ENCODE data around the gene CABP2. TPM values are rescaled to one million over a fixed set of nuclear protein-coding genes. Genes with fewer than 3 reads are reported as not detected.
"Not testable (repeated sequence)": the region's sequence is repeated elsewhere in the genome, so short reads cannot be mapped to it uniquely, and the experiment has no call there.

Gene CABP2
- total RNA-seq, 5 donors from 2014 or later (not counting 1 experiment from before 2014, with no cell fraction given) = not detected

- H3K4me1 Mint-ChIP-seq; H3K27me3 ChIP-seq (replicated peaks in 1 of 2; ENCODE audit: control insufficient read depth in 2 of 2, extremely low read depth in 1 of 2, insufficient read depth in 2 of 2, low read length in 1 of 2); POLR2A ChIA-PET; H3K4me1 ChIP-seq (ENCODE audit: control insufficient read depth in 1 of 2, extremely low read depth in 1 of 2, insufficient read depth in 2 of 2, low read length in 2 of 2); H3K27me3 Mint-ChIP-seq; CTCF ChIA-PET; ATAC-seq (replicated peaks in 1 of 4); H3K9me3 Mint-ChIP-seq; H3K27ac Mint-ChIP-seq; H3K4me3 ChIP-seq (ENCODE audit: control insufficient read depth in 1 of 2, extremely low read depth in 1 of 2, low read length in 1 of 2); H3K9me3 ChIP-seq; H3K36me3 ChIP-seq (ENCODE audit: control insufficient read depth in 2 of 2, extremely low read depth in 1 of 2, insufficient read depth in 1 of 2, low read length in 1 of 2); H3K4me3 Mint-ChIP-seq; H3K36me3 Mint-ChIP-seq; DNase-seq; H3K27ac ChIP-seq (ENCODE audit: low read length): not testable (repeated sequence)
- 87% methylated on average over 10 of the region's 10 CpGs for WGBS (ENCODE audit: insufficient coverage)
Observed at GRCh38 chr11:67476692-67477091, 46.6 kb downstream of the CABP2 start.

GRCh38 chr11:67472882-67473281 is 50.4 kb downstream of the CABP2 start:
- ChIA-PET CTCF (no interaction called here), POLR2A (no interaction called here)
- DNase-seq (no peak), ATAC-seq (replicated peaks in 1 of 4) (no peak)
- no peak overlapping the region for H3K4me3 Mint-ChIP-seq
- H3K9me3 Mint-ChIP-seq = no peaks in the 10 kb centered on the region
- H3K4me1 ChIP-seq (ENCODE audit: control insufficient read depth in 1 of 2, extremely low read depth in 1 of 2, insufficient read depth in 2 of 2, low read length in 2 of 2) = peaks cover 6 to 17% of the 10 kb centered on the region in 2 experiments
- H3K36me3 Mint-ChIP-seq = no peaks in the 10 kb centered on the region
- no peak overlapping the region for H3K27ac Mint-ChIP-seq
- H3K36me3 ChIP-seq (ENCODE audit: control insufficient read depth in 2 of 2, extremely low read depth in 1 of 2, insufficient read depth in 1 of 2, low read length in 1 of 2) = no peaks in the 10 kb centered on the region
- H3K4me3 ChIP-seq (ENCODE audit: control insufficient read depth in 1 of 2, extremely low read depth in 1 of 2, low read length in 1 of 2) = no peak overlapping the region
- H3K27ac ChIP-seq (ENCODE audit: low read length) = no peak overlapping the region
- 88% methylated on average over 4 of the region's 7 CpGs for WGBS (ENCODE audit: insufficient coverage)
- H3K4me1 Mint-ChIP-seq = peaks cover 8 to 14% (median 9%) of the 10 kb centered on the region in 3 donors
- no peaks in the 10 kb centered on the region for H3K27me3 Mint-ChIP-seq
- H3K9me3 ChIP-seq = no peaks in the 10 kb centered on the region
- no peaks in the 10 kb centered on the region for H3K27me3 ChIP-seq (replicated peaks in 1 of 2; ENCODE audit: control insufficient read depth in 2 of 2, extremely low read depth in 1 of 2, insufficient read depth in 2 of 2, low read length in 1 of 2)

DNA sequence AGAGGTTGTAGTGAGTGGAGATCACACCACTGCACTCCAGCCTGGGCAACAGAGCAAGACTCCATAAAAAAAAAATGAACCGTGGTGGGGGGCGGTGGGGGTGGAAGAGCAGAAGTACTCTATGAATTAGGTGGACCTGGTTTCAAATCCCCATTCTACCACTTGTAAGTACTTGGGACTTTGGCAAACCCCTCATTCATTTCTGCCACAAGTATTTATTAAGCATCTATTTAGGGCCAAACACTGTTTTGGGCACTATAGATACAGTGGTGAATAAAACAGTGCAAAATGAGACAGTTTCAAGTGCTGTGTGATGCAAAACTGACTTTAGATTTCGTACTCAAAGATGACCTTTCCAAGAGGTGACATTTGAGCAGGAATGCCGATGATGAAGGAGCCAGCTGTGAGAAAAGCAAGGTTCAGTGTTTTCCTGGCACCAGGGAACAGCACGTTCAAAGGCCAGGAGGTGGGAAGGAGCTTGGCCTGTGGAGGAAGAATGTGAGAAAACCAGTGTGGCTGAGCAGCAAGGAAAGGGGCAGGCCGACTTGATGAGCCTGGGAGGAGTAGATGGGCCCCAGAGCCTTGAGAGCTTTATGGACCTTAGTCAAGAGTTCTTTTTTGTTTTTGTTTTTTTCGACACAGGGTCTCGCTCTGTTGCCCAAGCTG is 52.8 kb downstream of the CABP2 start:
- Histone ChIP-seq H3K27me3 (replicated peaks in 1 of 2; ENCODE audit: control insufficient read depth in 2 of 2, extremely low read depth in 1 of 2, insufficient read depth in 2 of 2, low read length in 1 of 2) (no peaks in the 10 kb centered on the region), H3K36me3 (ENCODE audit: control insufficient read depth in 2 of 2, extremely low read depth in 1 of 2, insufficient read depth in 1 of 2, low read length in 1 of 2) (peaks cover 4 to 7% of the 10 kb centered on the region in 2 donors), H3K9me3 (no peaks in the 10 kb centered on the region), H3K27ac (ENCODE audit: low read length) (no peak overlapping the region), H3K4me1 (ENCODE audit: control insufficient read depth in 1 of 2, extremely low read depth in 1 of 2, insufficient read depth in 2 of 2, low read length in 2 of 2) (peaks cover 8 to 42% of the 10 kb centered on the region in 2 experiments), H3K4me3 (ENCODE audit: control insufficient read depth in 1 of 2, extremely low read depth in 1 of 2, low read length in 1 of 2) (no peak overlapping the region)
- peaks cover 24 to 32% (median 26%) of the 10 kb centered on the region in 3 donors for H3K4me1 Mint-ChIP-seq
- peak overlapping the region; percentile 17 to 88 (median 74) for H3K4me3 Mint-ChIP-seq
- H3K9me3 Mint-ChIP-seq = no peaks in the 10 kb centered on the region
- no peaks in the 10 kb centered on the region for H3K36me3 Mint-ChIP-seq
- 89% methylated on average over 5 of the region's 8 CpGs for WGBS (ENCODE audit: insufficient coverage)
- H3K27ac Mint-ChIP-seq = peak overlapping the region in 1 of 2 donors; percentile 91
- no peaks in the 10 kb centered on the region for H3K27me3 Mint-ChIP-seq
- ATAC-seq (replicated peaks in 1 of 4) = no peak
- CTCF ChIA-PET = no interaction called here
- DNase-seq = no peak
- POLR2A ChIA-PET = no interaction called here

GRCh38 chr11:67469508-67469811 is 53.8 kb downstream of the CABP2 start:
- no peaks in the 10 kb centered on the region for H3K27me3 ChIP-seq (replicated peaks in 1 of 2; ENCODE audit: control insufficient read depth in 2 of 2, extremely low read depth in 1 of 2, insufficient read depth in 2 of 2, low read length in 1 of 2)
- 20% methylated on average over 9 of the region's 9 CpGs for WGBS (ENCODE audit: insufficient coverage)
- no peaks in the 10 kb centered on the region for H3K27me3 Mint-ChIP-seq
- peak overlapping the region; percentile 74 to 88 (median 87) for H3K4me3 Mint-ChIP-seq
- ChIA-PET POLR2A (no interaction called here), CTCF (interaction anchor here in 1 of 2 donors (0.7 kb wide), 1 partner anchor 85 kb away, joined by 4 read pairs; no protein-coding TSS in a partner anchor)
- peak overlapping the region; percentile 56 to 72 for H3K4me3 ChIP-seq (ENCODE audit: control insufficient read depth in 1 of 2, extremely low read depth in 1 of 2, low read length in 1 of 2)
- no peaks in the 10 kb centered on the region for H3K9me3 ChIP-seq
- peaks cover 8 to 50% of the 10 kb centered on the region in 2 experiments for H3K4me1 ChIP-seq (ENCODE audit: control insufficient read depth in 1 of 2, extremely low read depth in 1 of 2, insufficient read depth in 2 of 2, low read length in 2 of 2)
- peaks cover 29 to 40% (median 31%) of the 10 kb centered on the region in 3 donors for H3K4me1 Mint-ChIP-seq
- peak overlapping the region; percentile 67 for H3K27ac ChIP-seq (ENCODE audit: low read length)
- no peak for DNase-seq
- ATAC-seq (replicated peaks in 1 of 4) = no peak
- no peaks in the 10 kb centered on the region for H3K9me3 Mint-ChIP-seq
- H3K36me3 ChIP-seq (ENCODE audit: control insufficient read depth in 2 of 2, extremely low read depth in 1 of 2, insufficient read depth in 1 of 2, low read length in 1 of 2) = peaks cover 4 to 7% of the 10 kb centered on the region in 2 donors
- H3K27ac Mint-ChIP-seq = peak overlapping the region; percentile 85 to 91
- H3K36me3 Mint-ChIP-seq = no peaks in the 10 kb centered on the region

Other genes with a start within 250 kb of the CABP2 start
- 100 to 1,000 TPM; 150 to 249 (median 237) TPM for gene ANKRD13D, start 234.1 kb downstream of the CABP2 start, total RNA-seq
- 10 to 100 TPM; 11.5 to 30.9 (median 26.7) TPM for gene SSH3, start 219.9 kb downstream of the CABP2 start, total RNA-seq
- gene POLD4, start 169.9 kb downstream of the CABP2 start, total RNA-seq = 100 to 1,000 TPM in 2 of 5 donors, 10 to 100 TPM in 3; 55.1 to 107 (median 98.0) TPM
- 1 to 10 TPM; 2.2 to 8.5 (median 4.1) TPM for gene CLCF1, start 149.8 kb downstream of the CABP2 start, total RNA-seq
- 10 to 100 TPM; 34.9 to 63.8 (median 56.2) TPM for gene RAD9A, start 131.5 kb downstream of the CABP2 start, total RNA-seq
- gene PPP1CA, start 121.6 kb downstream of the CABP2 start, total RNA-seq = 100 to 1,000 TPM; 118 to 198 (median 186) TPM
- 100 to 1,000 TPM; 288 to 449 (median 436) TPM for gene TBC1D10C, start 119.4 kb downstream of the CABP2 start, total RNA-seq
- gene CARNS1, start 107.8 kb downstream of the CABP2 start, total RNA-seq = 10 to 100 TPM in 2 of 5 donors, 1 to 10 TPM in 3; 5.5 to 19.1 (median 9.8) TPM
- gene RPS6KB2, start 95.0 kb downstream of the CABP2 start, total RNA-seq = 10 to 100 TPM; 60.3 to 88.0 (median 81.9) TPM
- 100 to 1,000 TPM; 192 to 282 (median 256) TPM for gene PTPRCAP, start 85.8 kb downstream of the CABP2 start, total RNA-seq
- gene CORO1B, start 80.0 kb downstream of the CABP2 start, total RNA-seq = 10 to 100 TPM; 23.0 to 39.4 (median 30.4) TPM
- under 1 TPM in 1 of 5 donors, not detected in 4; 0.19 TPM for gene GPR152, start 70.7 kb downstream of the CABP2 start, total RNA-seq
- gene CABP4, start 68.1 kb downstream of the CABP2 start, total RNA-seq = 10 to 100 TPM in 2 of 5 donors, 1 to 10 TPM in 3; 3.5 to 16.0 (median 5.6) TPM
- 100 to 1,000 TPM in 3 of 5 donors, 10 to 100 TPM in 2; 59.9 to 113 (median 106) TPM for gene TMEM134, start 54.2 kb downstream of the CABP2 start, total RNA-seq
- 100 to 1,000 TPM; 114 to 168 (median 154) TPM for gene AIP, start 40.4 kb downstream of the CABP2 start, total RNA-seq
- 100 to 1,000 TPM in 4 of 5 donors, 10 to 100 TPM in 1; 74.2 to 167 (median 149) TPM for gene PITPNM1, start 18.1 kb downstream of the CABP2 start, total RNA-seq
- 10 to 100 TPM; 31.0 to 90.8 (median 79.9) TPM for gene CDK2AP2, start 15.3 kb downstream of the CABP2 start, total RNA-seq
- 100 to 1,000 TPM in 3 of 5 donors, 10 to 100 TPM in 2; 68.3 to 200 (median 151) TPM for gene GSTP1, start 60.4 kb upstream of the CABP2 start, total RNA-seq
- 100 to 1,000 TPM; 199 to 250 (median 238) TPM for gene NDUFV1, start 83.5 kb upstream of the CABP2 start, total RNA-seq
- gene NUDT8, start 106.5 kb upstream of the CABP2 start, total RNA-seq = 1 to 10 TPM; 1.5 to 8.0 (median 4.5) TPM
- not detected for gene TBX10, start 116.3 kb upstream of the CABP2 start, total RNA-seq
- gene ACY3, start 127.3 kb upstream of the CABP2 start, total RNA-seq = 1 to 10 TPM in 1 of 5 donors, under 1 TPM in 2, not detected in 2; 0.54 to 1.0 (median 0.68) TPM
- not detected for gene ALDH3B2, start 151.2 kb upstream of the CABP2 start, total RNA-seq